Panc1 (cell line): ENCODE data around the gene SALL3.

Source experiments
- POLR2AphosphoS5 ChIP-seq: IDR thresholded peaks from 2 replicates; pipeline ENCODE4 v1.6.1; 2012; ENCODE audit warnings: mild to moderate bottlenecking, low read depth, low read length, moderate library complexity
- SIN3A ChIP-seq: IDR thresholded peaks from 2 replicates; pipeline ENCODE4 v1.6.1; 2012; ENCODE audit warnings: low read depth, mild to moderate bottlenecking, low read length, moderate library complexity, borderline replicate concordance; ENCODE audit not compliant: insufficient read depth
- TF ChIP-seq, protein P1 (sequence below): fragments of 450-650 bp; IDR thresholded peaks from 2 replicates; pipeline ENCODE4 v1.5.1; 2017; ENCODE audit warnings: mild to moderate bottlenecking
- TF ChIP-seq, protein P2 (sequence below), 2 experiments: IDR thresholded peaks; 2 replicates each; pipeline ENCODE4 v1.6.1; 2011 to 2012; ENCODE audit warnings: low read depth in 2 of 2, control low read depth in 1 of 2, low read length in 1 of 2, mild to moderate bottlenecking in 1 of 2, moderate library complexity in 1 of 2; ENCODE audit not compliant: insufficient read depth in 1 of 2

- TF ChIP-seq, protein P1, sequence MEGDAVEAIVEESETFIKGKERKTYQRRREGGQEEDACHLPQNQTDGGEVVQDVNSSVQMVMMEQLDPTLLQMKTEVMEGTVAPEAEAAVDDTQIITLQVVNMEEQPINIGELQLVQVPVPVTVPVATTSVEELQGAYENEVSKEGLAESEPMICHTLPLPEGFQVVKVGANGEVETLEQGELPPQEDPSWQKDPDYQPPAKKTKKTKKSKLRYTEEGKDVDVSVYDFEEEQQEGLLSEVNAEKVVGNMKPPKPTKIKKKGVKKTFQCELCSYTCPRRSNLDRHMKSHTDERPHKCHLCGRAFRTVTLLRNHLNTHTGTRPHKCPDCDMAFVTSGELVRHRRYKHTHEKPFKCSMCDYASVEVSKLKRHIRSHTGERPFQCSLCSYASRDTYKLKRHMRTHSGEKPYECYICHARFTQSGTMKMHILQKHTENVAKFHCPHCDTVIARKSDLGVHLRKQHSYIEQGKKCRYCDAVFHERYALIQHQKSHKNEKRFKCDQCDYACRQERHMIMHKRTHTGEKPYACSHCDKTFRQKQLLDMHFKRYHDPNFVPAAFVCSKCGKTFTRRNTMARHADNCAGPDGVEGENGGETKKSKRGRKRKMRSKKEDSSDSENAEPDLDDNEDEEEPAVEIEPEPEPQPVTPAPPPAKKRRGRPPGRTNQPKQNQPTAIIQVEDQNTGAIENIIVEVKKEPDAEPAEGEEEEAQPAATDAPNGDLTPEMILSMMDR = no peak
- no peak for TF ChIP-seq POLR2AphosphoS5
- TF ChIP-seq, protein P2, sequence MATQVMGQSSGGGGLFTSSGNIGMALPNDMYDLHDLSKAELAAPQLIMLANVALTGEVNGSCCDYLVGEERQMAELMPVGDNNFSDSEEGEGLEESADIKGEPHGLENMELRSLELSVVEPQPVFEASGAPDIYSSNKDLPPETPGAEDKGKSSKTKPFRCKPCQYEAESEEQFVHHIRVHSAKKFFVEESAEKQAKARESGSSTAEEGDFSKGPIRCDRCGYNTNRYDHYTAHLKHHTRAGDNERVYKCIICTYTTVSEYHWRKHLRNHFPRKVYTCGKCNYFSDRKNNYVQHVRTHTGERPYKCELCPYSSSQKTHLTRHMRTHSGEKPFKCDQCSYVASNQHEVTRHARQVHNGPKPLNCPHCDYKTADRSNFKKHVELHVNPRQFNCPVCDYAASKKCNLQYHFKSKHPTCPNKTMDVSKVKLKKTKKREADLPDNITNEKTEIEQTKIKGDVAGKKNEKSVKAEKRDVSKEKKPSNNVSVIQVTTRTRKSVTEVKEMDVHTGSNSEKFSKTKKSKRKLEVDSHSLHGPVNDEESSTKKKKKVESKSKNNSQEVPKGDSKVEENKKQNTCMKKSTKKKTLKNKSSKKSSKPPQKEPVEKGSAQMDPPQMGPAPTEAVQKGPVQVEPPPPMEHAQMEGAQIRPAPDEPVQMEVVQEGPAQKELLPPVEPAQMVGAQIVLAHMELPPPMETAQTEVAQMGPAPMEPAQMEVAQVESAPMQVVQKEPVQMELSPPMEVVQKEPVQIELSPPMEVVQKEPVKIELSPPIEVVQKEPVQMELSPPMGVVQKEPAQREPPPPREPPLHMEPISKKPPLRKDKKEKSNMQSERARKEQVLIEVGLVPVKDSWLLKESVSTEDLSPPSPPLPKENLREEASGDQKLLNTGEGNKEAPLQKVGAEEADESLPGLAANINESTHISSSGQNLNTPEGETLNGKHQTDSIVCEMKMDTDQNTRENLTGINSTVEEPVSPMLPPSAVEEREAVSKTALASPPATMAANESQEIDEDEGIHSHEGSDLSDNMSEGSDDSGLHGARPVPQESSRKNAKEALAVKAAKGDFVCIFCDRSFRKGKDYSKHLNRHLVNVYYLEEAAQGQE (IDR thresholded peaks at IDR 0.05; ENCODE audit: insufficient read depth in 1 of 2, low read depth in 2 of 2, low read length in 1 of 2) = no peak
- no peak for TF ChIP-seq SIN3A
Observed at GRCh38 chr18:78967692-78968091, 11.9 kb upstream of the SALL3 start.
